Kidney (tissue), 14 donors: ENCODE measurements around the gene HDLBP. TPM values are rescaled to one million over a fixed set of nuclear protein-coding genes. Genes with fewer than 3 reads are reported as not detected.

Experiments used
- DNase-seq, 5 donors: peaks; one replicate each; pipeline ENCODE4 v3.0.0-alpha.2; 2013 to 2020
- FAIRE-seq: peaks from 2 replicates; lab custom pipeline; 2012; peaks lifted over from hg19 to GRCh38; lab: Jason Lieb, UNC
- H3K27ac ChIP-seq, 2 donors: one replicate each; pipeline ENCODE4 v1.7.0; 2013; ENCODE audit warnings: low read depth in 2 of 2, low read length in 2 of 2, inconsistent platforms in 1 of 2
- H3K27me3 ChIP-seq: one replicate; pipeline ENCODE4 v1.7.1; 2013; ENCODE audit warnings: low read length, inconsistent platforms; ENCODE audit not compliant: control insufficient read depth, insufficient read depth
- H3K36me3 ChIP-seq, 3 donors: one replicate each; pipeline versions ENCODE4 v1.7.0 to v1.7.1; 2013; ENCODE audit warnings: low read length in 3 of 3, control low read depth in 1 of 3, inconsistent platforms in 1 of 3; ENCODE audit not compliant: insufficient read depth in 3 of 3, control insufficient read depth in 2 of 3
- H3K4me1 ChIP-seq, 3 donors: one replicate each; pipeline versions ENCODE4 v1.7.0 to v1.7.1; 2013; ENCODE audit warnings: low read length in 3 of 3, inconsistent platforms in 1 of 3, low read depth in 1 of 3; ENCODE audit not compliant: control insufficient read depth in 2 of 3, insufficient read depth in 2 of 3
- H3K4me3 ChIP-seq, 3 donors: one replicate each; pipeline versions ENCODE4 v1.7.0 to v1.8.1; 2013; ENCODE audit warnings: low read length in 3 of 3, control low read depth in 1 of 3, inconsistent platforms in 1 of 3
- H3K9ac ChIP-seq, 3 donors: one replicate each; pipeline versions ENCODE4 v1.7.0 to v1.7.1; 2013; ENCODE audit warnings: low read length in 3 of 3, control low read depth in 1 of 3, inconsistent platforms in 1 of 3
- H3K9me3 ChIP-seq, 3 donors: one replicate each; pipeline versions ENCODE4 v1.7.0 to v1.7.1; 2013; ENCODE audit warnings: low read length in 3 of 3, control low read depth in 1 of 3, inconsistent platforms in 1 of 3; ENCODE audit not compliant: control insufficient read depth in 2 of 3, insufficient read depth in 1 of 3
- intact Hi-C: fragments of 100-400 bp; cut with DNase I; formaldehyde crosslinking; loops from one replicate; pipeline ENCODE4 v1.11.1; 2022
- polyA plus RNA-seq: library from polyadenylated mRNA; stranded (reverse); fragments of 350-450 nt; fragmentation: Illumina TruSeq; extraction: RNeasy Lipid Tissue Mini Kit (QIAGEN cat#74804); gene quantifications from one replicate; pipeline ENCODE4 v1.2.3, GENCODE V29; 2014; ENCODE audit warnings: low read depth, low replicate concordance; ENCODE audit not compliant: insufficient read depth
- total RNA-seq: library from RNA; stranded (reverse); fragmentation: NEBNext Ultra II Directional; extraction: Animal tissue kit (Norgen Biotek cat#: 25700); gene quantifications from one replicate; pipeline ENCODE4 v1.2.1, GENCODE V29; 2021
- TF ChIP-seq, protein P1 (sequence below): IDR thresholded peaks from 3 replicates; pipeline ENCODE4 v1.5.1; 2012; ENCODE audit warnings: mild to moderate bottlenecking, moderate library complexity, borderline replicate concordance; ENCODE audit not compliant: insufficient read depth; ENCODE audit errors: extremely low read depth
- donor health status: control.
- donor health status: control.
- donor health status: control.
- donor health status: control.
- donor health status: control.
- donor health status: DM: yes; HTN: yes; CAD: no.
- donor health status: Normal renal cell carcinoma (clear cell type).

The HDLBP gene
- total and polyA plus RNA-seq, 2 donors from 2014 or later: 256 to 356 TPM

DNA sequence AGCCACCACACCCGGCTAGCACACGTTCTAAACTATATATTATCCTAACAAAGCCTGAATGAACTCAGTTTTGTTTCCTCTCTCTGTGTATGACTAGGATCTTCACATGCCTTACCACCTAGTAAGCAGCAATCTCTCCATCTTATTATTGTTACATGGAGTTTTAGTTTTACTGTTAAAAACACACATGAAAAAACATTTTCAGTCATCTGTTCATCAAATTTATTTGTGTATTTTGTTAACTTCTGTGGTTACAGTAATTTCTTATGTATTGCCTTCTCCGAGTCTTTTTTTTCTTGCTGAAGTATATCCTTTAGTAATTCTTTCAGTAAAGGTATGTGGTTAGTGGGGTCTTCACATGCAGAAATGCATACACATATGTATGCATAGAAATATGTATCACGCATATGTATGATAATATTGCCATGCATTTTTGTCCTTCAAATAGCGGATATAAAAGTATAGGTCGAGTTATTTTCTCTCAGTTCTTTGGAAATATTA, 95.6 kb downstream of the HDLBP start:
- H3K27me3 ChIP-seq: no peaks in the 10 kb centered on the region
- TF ChIP-seq, protein P1, sequence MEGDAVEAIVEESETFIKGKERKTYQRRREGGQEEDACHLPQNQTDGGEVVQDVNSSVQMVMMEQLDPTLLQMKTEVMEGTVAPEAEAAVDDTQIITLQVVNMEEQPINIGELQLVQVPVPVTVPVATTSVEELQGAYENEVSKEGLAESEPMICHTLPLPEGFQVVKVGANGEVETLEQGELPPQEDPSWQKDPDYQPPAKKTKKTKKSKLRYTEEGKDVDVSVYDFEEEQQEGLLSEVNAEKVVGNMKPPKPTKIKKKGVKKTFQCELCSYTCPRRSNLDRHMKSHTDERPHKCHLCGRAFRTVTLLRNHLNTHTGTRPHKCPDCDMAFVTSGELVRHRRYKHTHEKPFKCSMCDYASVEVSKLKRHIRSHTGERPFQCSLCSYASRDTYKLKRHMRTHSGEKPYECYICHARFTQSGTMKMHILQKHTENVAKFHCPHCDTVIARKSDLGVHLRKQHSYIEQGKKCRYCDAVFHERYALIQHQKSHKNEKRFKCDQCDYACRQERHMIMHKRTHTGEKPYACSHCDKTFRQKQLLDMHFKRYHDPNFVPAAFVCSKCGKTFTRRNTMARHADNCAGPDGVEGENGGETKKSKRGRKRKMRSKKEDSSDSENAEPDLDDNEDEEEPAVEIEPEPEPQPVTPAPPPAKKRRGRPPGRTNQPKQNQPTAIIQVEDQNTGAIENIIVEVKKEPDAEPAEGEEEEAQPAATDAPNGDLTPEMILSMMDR: no peak
- H3K36me3 ChIP-seq: no peaks in the 10 kb centered on the region
- H3K4me1 ChIP-seq: peaks cover 0 to 3% (median 0%) of the 10 kb centered on the region in 3 donors
- peak in 1 of 5 donors; percentile 18 for DNase-seq
- no peak for FAIRE-seq
- intact Hi-C loops: loop anchor here (5.0 kb wide), 1 partner anchor 368 kb away; no protein-coding TSS in a partner anchor
- H3K9ac ChIP-seq: no peak overlapping the region
- no peaks in the 10 kb centered on the region for H3K9me3 ChIP-seq
- no peak overlapping the region for H3K27ac ChIP-seq
- no peak overlapping the region for H3K4me3 ChIP-seq

DNA sequence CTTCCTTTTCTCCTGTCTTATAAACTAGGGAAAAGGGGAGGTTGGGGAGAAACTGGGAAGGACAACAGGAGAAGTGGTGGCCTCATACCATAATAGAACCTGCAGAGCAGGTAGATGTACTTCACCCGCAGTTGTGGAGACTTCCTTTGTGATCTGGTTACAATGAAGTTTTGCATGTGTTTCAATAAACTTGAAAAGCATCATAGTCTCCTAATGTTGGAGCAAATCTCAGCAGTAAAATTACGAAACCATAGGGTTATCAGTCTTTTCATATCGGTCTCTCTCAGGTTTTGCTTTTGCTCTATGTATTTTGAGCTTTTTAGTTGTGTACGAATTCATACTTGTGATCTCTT, 96.5 kb downstream of the HDLBP start:
- no peaks in the 10 kb centered on the region for H3K9me3 ChIP-seq
- intact Hi-C loops: loop anchor here (5.0 kb wide), 1 partner anchor 367 kb away; no protein-coding TSS in a partner anchor
- no peaks in the 10 kb centered on the region for H3K36me3 ChIP-seq
- FAIRE-seq: no peak
- no peak for DNase-seq
- TF ChIP-seq, protein P1: no peak
- H3K9ac ChIP-seq: peak overlapping the region in 1 of 3 donors; percentile 55
- H3K27me3 ChIP-seq: no peaks in the 10 kb centered on the region
- H3K27ac ChIP-seq: no peak overlapping the region
- H3K4me3 ChIP-seq: peak overlapping the region in 2 of 3 donors; percentile 47 to 58
- H3K4me1 ChIP-seq: peaks cover 0 to 3% (median 0%) of the 10 kb centered on the region in 3 donors

DNA sequence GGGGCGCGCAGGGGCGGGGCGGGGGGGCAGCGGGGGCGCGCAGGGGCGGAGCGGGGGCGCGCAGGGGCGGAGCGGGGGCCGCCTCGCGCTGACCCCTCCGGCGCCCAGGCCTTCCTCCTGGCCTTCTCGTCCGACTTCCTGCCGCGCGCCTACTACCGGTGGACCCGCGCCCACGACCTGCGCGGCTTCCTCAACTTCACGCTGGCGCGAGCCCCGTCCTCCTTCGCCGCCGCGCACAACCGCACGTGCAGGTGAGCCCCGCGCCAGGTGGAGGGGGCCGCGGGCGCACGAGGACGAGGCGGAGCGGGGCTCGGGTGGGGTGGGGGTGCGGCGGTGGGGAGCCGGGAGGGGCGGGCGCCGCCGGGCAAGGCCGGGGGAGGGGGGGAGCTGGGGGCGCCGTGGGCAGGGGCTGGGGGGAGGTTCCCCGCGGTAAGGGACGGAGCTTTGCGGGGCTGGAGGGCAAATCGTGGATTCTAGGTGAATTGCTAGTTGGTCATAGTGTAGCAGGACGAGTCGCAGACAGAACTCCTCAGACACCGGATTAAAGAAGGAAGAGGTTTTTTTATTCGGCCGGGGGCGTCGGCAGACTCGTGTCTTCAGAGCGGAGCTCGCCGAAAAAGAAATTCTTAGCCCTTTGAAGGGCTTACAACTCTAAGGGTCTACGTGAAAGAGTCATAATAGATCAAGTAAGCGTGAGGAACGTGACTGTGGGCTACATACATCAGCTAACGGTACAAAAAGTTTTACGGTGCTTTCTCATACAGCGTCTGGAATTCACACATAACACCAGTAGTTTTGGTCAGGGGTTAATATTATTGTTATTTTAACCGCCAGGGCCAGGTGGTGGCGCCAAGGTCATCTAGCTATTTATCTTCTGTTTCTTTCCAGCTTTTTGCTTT, 97.1 kb downstream of the HDLBP start:
- H3K9ac ChIP-seq: peak overlapping the region in 2 of 3 donors; percentile 13 to 55
- peak in 4 of 5 donors; percentile 52 to 82 (median 68) for DNase-seq
- TF ChIP-seq, protein P1: peak; percentile 11

More for the DNA sequence above, 97.1 kb downstream of the HDLBP start:
- FAIRE-seq: no peak
- peaks cover 0 to 3% (median 0%) of the 10 kb centered on the region in 3 donors for H3K4me1 ChIP-seq
- H3K27ac ChIP-seq: no peak overlapping the region
- no peaks in the 10 kb centered on the region for H3K9me3 ChIP-seq
- intact Hi-C loops: loop anchor here (5.0 kb wide), 1 partner anchor 366 kb away; no protein-coding TSS in a partner anchor
- H3K27me3 ChIP-seq: no peaks in the 10 kb centered on the region
- peak overlapping the region; percentile 47 to 61 (median 58) for H3K4me3 ChIP-seq
- no peaks in the 10 kb centered on the region for H3K36me3 ChIP-seq
